ENCODE results near the gene DEFB131A.
"Not testable (repeated sequence)": the region's sequence is repeated elsewhere in the genome, so short reads cannot be mapped to it uniquely, and the experiment has no call there.

DNA sequence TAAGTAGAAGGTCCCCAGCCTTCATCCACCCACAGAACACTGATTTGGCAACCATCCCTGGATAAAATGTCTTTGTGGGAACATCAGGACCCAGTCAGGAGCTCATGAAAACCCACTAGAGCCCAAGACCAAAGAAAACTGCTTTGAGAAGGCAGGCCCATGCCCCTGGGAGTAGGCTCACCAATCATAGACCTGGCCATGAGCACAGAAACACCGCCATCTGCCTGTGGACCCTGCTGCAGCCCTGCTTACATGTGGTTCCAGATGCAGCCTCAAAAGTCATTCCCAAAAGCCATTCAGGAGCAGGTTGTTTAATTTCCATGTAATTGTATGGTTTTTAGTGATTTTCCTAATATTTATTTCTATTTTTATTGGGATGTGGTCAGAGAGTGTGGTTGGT lies 10.9 kb upstream of the DEFB131A start:
- TF ChIP-seq, protein P1, sequence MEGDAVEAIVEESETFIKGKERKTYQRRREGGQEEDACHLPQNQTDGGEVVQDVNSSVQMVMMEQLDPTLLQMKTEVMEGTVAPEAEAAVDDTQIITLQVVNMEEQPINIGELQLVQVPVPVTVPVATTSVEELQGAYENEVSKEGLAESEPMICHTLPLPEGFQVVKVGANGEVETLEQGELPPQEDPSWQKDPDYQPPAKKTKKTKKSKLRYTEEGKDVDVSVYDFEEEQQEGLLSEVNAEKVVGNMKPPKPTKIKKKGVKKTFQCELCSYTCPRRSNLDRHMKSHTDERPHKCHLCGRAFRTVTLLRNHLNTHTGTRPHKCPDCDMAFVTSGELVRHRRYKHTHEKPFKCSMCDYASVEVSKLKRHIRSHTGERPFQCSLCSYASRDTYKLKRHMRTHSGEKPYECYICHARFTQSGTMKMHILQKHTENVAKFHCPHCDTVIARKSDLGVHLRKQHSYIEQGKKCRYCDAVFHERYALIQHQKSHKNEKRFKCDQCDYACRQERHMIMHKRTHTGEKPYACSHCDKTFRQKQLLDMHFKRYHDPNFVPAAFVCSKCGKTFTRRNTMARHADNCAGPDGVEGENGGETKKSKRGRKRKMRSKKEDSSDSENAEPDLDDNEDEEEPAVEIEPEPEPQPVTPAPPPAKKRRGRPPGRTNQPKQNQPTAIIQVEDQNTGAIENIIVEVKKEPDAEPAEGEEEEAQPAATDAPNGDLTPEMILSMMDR (IDR thresholded peaks at IDR 0.05), result not testable (repeated sequence)
- not testable (repeated sequence) for TF ChIP-seq ZFX (IDR thresholded peaks at IDR 0.05; ENCODE audit: borderline replicate concordance)

Data from 22Rv1 (cell line).